ENCODE data around the gene LIMA1. TPM values are rescaled to one million over a fixed set of nuclear protein-coding genes. Genes with fewer than 3 reads are reported as not detected.
A peak's percentile ranks its signal among the peaks of the same experiment; 100 is the strongest.

The LIMA1 gene
- total RNA-seq, 4 donors from 2014 or later, result 151 to 259 (median 243) TPM

DNA sequence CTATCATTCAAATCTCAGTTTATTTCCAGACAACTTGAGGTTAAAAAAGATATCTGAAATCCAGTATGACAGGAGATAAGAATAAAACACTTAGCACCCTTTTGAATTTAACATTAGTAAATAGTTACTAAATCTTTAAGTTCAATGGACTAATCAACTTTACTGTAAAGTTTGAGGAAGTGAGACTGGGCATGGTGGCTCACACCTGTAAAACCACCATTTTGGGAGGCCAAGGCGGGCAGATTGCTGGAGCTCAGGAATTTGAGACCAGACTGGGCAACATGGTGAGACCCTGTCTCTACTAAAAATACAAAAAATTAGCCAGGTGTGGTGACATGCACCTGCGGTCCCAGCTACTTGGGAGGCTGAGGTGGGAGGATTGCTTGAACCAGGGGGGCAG is 75.9 kb downstream of the LIMA1 start:
- DNase-seq, result no peak
- Histone ChIP-seq H3K27ac (no peak overlapping the region), H3K9me3 (no peaks in the 10 kb centered on the region), H3K36me3 (peaks cover 0 to 36% (median 13%) of the 10 kb centered on the region in 4 donors), H3K4me3 (no peak overlapping the region), H3K4me1 (peaks cover 0 to 26% (median 1%) of the 10 kb centered on the region in 4 donors), H3K27me3 (no peaks in the 10 kb centered on the region)
- TF ChIP-seq EP300 (IDR thresholded peaks at IDR 0.05; ENCODE audit: low read depth), result no peak
- no peak for TF ChIP-seq POLR2AphosphoS5 (IDR thresholded peaks at IDR 0.05)
- TF ChIP-seq, protein P1, sequence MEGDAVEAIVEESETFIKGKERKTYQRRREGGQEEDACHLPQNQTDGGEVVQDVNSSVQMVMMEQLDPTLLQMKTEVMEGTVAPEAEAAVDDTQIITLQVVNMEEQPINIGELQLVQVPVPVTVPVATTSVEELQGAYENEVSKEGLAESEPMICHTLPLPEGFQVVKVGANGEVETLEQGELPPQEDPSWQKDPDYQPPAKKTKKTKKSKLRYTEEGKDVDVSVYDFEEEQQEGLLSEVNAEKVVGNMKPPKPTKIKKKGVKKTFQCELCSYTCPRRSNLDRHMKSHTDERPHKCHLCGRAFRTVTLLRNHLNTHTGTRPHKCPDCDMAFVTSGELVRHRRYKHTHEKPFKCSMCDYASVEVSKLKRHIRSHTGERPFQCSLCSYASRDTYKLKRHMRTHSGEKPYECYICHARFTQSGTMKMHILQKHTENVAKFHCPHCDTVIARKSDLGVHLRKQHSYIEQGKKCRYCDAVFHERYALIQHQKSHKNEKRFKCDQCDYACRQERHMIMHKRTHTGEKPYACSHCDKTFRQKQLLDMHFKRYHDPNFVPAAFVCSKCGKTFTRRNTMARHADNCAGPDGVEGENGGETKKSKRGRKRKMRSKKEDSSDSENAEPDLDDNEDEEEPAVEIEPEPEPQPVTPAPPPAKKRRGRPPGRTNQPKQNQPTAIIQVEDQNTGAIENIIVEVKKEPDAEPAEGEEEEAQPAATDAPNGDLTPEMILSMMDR (IDR thresholded peaks at IDR 0.05), result no peak
- no peak for TF ChIP-seq POLR2A (IDR thresholded peaks at IDR 0.05)
- WGBS, 2 donors (ENCODE audit: low coverage in 1 of 2), result 100% methylated on average over 2 of the region's 2 CpGs; no CpG with 5 or more reads in 1 of the 2 donors
- in situ Hi-C loops (cut with MboI; ENCODE audit: low pct_ligation_motif_present in 1 of 4, low pct_unique_long_range_greater_than_20kb in 1 of 4, low sequenced_read_pairs in 3 of 4) (loop anchor here in 1 of 4 donors (10.0 kb wide), 1 partner anchor 97 kb away; no protein-coding TSS in a partner anchor), intact Hi-C loops (cut with DNase I; ENCODE audit: low total_unique reads) (no loop called here)

DNA sequence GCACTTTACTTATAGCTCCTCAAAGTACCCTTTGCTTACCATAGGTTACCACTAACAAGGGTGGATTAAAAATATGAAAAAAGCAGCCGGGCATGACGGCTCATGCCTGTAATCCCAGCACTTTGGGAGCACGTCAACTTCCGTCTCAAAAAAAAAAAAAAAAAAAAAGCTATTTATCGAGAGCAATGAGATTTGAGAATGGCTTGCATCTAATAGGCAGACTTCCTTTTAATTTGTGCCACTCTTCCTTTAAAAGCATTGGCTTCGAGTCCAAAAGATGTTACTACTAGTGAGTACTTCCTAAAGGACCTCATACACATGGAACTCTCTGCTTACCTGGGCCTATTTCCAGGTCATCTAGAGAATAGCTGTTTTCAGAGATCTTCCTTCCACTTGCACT is 77.7 kb downstream of the LIMA1 start:
- in situ Hi-C loops (cut with MboI; ENCODE audit: low pct_ligation_motif_present in 1 of 4, low pct_unique_long_range_greater_than_20kb in 1 of 4, low sequenced_read_pairs in 3 of 4), result loop anchor here in 1 of 4 donors (10.0 kb wide), 1 partner anchor 99 kb away; no protein-coding TSS in a partner anchor
- peaks cover 0 to 26% (median 10%) of the 10 kb centered on the region in 4 donors for H3K4me1 ChIP-seq
- peaks cover 0 to 43% (median 18%) of the 10 kb centered on the region in 4 donors for H3K36me3 ChIP-seq

DNA sequence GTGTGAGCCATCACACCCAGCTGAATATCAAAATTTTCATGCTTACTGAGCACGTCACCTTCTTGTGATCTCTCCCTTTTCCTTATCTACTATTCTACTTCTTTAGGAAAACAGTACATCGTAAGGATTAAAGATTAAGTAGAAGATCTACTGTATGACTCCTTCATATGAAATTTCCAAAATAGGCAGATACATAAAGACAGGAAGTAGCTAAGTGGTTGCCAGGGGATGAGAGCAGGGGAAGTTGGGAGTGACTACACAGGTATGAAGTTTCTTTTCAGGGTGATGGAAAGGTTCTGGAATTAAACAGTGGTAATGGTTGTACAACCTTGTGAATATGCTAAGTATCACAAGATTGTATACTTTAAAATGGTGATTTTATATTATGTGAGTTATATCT is 79.6 kb downstream of the LIMA1 start:
- WGBS, 2 donors (ENCODE audit: low coverage in 1 of 2), result 38 to 83% methylated on average over 2 of the region's 2 CpGs
- in situ Hi-C loops (cut with MboI; ENCODE audit: low pct_ligation_motif_present in 1 of 4, low pct_unique_long_range_greater_than_20kb in 1 of 4, low sequenced_read_pairs in 3 of 4), result loop anchor here in 1 of 4 donors (10.0 kb wide), 1 partner anchor 101 kb away; no protein-coding TSS in a partner anchor

More for the DNA sequence above, 77.7 kb downstream of the LIMA1 start:
- no peak for DNase-seq
- no peak for TF ChIP-seq POLR2AphosphoS5 (IDR thresholded peaks at IDR 0.05)
- TF ChIP-seq EP300 (IDR thresholded peaks at IDR 0.05; ENCODE audit: low read depth), result no peak
- Histone ChIP-seq H3K27ac (no peak overlapping the region), H3K9me3 (no peaks in the 10 kb centered on the region), H3K4me3 (no peak overlapping the region), H3K27me3 (no peaks in the 10 kb centered on the region)
- intact Hi-C loops (cut with DNase I; ENCODE audit: low total_unique reads), result no loop called here
- 92 to 93% methylated on average over 6 of the region's 6 CpGs for WGBS, 2 donors (ENCODE audit: low coverage in 1 of 2)

GRCh38 chr12:50201987-50202521 is 81.3 kb downstream of the LIMA1 start:
- Histone ChIP-seq H3K27me3 (no peaks in the 10 kb centered on the region), H3K27ac (peak overlapping the region; percentile 48 to 83 (median 61)), H3K4me1 (peaks cover 0 to 40% (median 15%) of the 10 kb centered on the region in 4 donors), H3K9me3 (no peaks in the 10 kb centered on the region), H3K4me3 (no peak overlapping the region), H3K36me3 (peaks cover 0 to 59% (median 27%) of the 10 kb centered on the region in 4 donors)
- peak in 1 of 3 donors; percentile 35 for TF ChIP-seq POLR2AphosphoS5 (IDR thresholded peaks at IDR 0.05)
- TF ChIP-seq POLR2A (IDR thresholded peaks at IDR 0.05), result no peak
- TF ChIP-seq, protein P1 (IDR thresholded peaks at IDR 0.05), result no peak
- DNase-seq, result peak; percentile 36
- intact Hi-C loops (cut with DNase I; ENCODE audit: low total_unique reads) (no loop called here), in situ Hi-C loops (cut with MboI; ENCODE audit: low pct_ligation_motif_present in 1 of 4, low pct_unique_long_range_greater_than_20kb in 1 of 4, low sequenced_read_pairs in 3 of 4) (loop anchor here in 1 of 4 donors (10.0 kb wide), 1 partner anchor 103 kb away; no protein-coding TSS in a partner anchor)
- WGBS, 2 donors (ENCODE audit: low coverage in 1 of 2), result 34 to 43% methylated on average over 2 to 3 of the region's 3 CpGs

More for the DNA sequence above, 79.6 kb downstream of the LIMA1 start:
- Histone ChIP-seq H3K27ac (peak overlapping the region in 2 of 4 donors; percentile 48 to 83), H3K4me1 (peaks cover 0 to 26% (median 10%) of the 10 kb centered on the region in 4 donors), H3K9me3 (no peaks in the 10 kb centered on the region), H3K27me3 (no peaks in the 10 kb centered on the region), H3K36me3 (peaks cover 0 to 59% (median 26%) of the 10 kb centered on the region in 4 donors), H3K4me3 (no peak overlapping the region)
- no peak for DNase-seq
- TF ChIP-seq EP300 (IDR thresholded peaks at IDR 0.05; ENCODE audit: low read depth) (no peak), POLR2AphosphoS5 (IDR thresholded peaks at IDR 0.05) (no peak), POLR2A (IDR thresholded peaks at IDR 0.05) (no peak)
- TF ChIP-seq, protein P1 (IDR thresholded peaks at IDR 0.05), result no peak
- intact Hi-C loops (cut with DNase I; ENCODE audit: low total_unique reads), result no loop called here

Measured in transverse colon (tissue), 4 donors.